Panc1 (cell line): ENCODE data around the gene DYRK1A. TPM values are rescaled to one million over a fixed set of nuclear protein-coding genes. Genes with fewer than 3 reads are reported as not detected.

Experiments
- ATAC-seq: fragments of 200-7000 bp; cut with Tn5 transposase; 2 replicates; pipeline ENCODE4 v1.9.1; 2020; ENCODE audit warnings: mild to moderate bottlenecking, moderate library complexity
- BruUV-seq: library from RNA; stranded (reverse); fragments of 400-500 nt; replicated peaks from 2 replicates; lab custom pipeline; 2021; lab: Mats Ljungman, UMichigan
- CTCF ChIA-PET: fragments of 300-600 bp; sonication (Branson Sonifier 250); formaldehyde crosslinking; loops from one replicate; lab custom pipeline; 2022; ENCODE audit warnings: antibody characterized with exemption; lab: Charles Lee
- POLR2A ChIA-PET: fragments of 300-600 bp; sonication (Branson Sonifier 250); formaldehyde crosslinking; loops from one replicate; lab custom pipeline; 2022; ENCODE audit warnings: antibody characterized with exemption; lab: Charles Lee
- DNase-seq: peaks from one replicate; pipeline ENCODE4 v3.0.0-alpha.2; 2010; ENCODE audit warnings: low read depth, low spot score
- H3K27ac ChIP-seq: 2 replicates; pipeline ENCODE4 v1.5.1; 2011; ENCODE audit warnings: mild to moderate bottlenecking, low read length, inconsistent platforms
- H3K27me3 ChIP-seq: fragments of 200-500 bp; sonication (Bioruptor generic); 2 replicates; pipeline ENCODE4 v1.6.0; 2014; ENCODE audit warnings: low read length, inconsistent platforms; ENCODE audit not compliant: control insufficient read depth, insufficient read depth
- H3K36me3 ChIP-seq: fragments of 200-500 bp; sonication (Bioruptor generic); 2 replicates; pipeline ENCODE4 v1.5.1; 2014; ENCODE audit warnings: inconsistent platforms, mild to moderate bottlenecking, low read length, moderate library complexity; ENCODE audit not compliant: control insufficient read depth, insufficient read depth
- H3K4me1 ChIP-seq: 2 replicates; pipeline ENCODE4 v1.5.1; 2011; ENCODE audit warnings: inconsistent platforms, mild to moderate bottlenecking, low read length, moderate library complexity; ENCODE audit not compliant: control insufficient read depth, insufficient read depth
- H3K4me3 ChIP-seq, 2 experiments: 2 replicates each; pipeline ENCODE4 v1.5.1; 2011 to 2012; ENCODE audit warnings: low read depth in 2 of 2, low read length in 2 of 2, mild to moderate bottlenecking in 2 of 2, inconsistent platforms in 1 of 2, moderate library complexity in 1 of 2
- H3K9me3 ChIP-seq: fragments of 200-500 bp; sonication (Bioruptor generic); 2 replicates; pipeline ENCODE4 v1.5.1; 2014; ENCODE audit warnings: low read depth, mild to moderate bottlenecking, inconsistent platforms, low read length, moderate library complexity; ENCODE audit not compliant: control insufficient read depth, insufficient read depth
- POLR2AphosphoS5 ChIP-seq: IDR thresholded peaks from 2 replicates; pipeline ENCODE4 v1.6.1; 2012; ENCODE audit warnings: mild to moderate bottlenecking, low read depth, low read length, moderate library complexity
- SIN3A ChIP-seq: IDR thresholded peaks from 2 replicates; pipeline ENCODE4 v1.6.1; 2012; ENCODE audit warnings: low read depth, mild to moderate bottlenecking, low read length, moderate library complexity, borderline replicate concordance; ENCODE audit not compliant: insufficient read depth
- TCF7L2 ChIP-seq: IDR thresholded peaks from 2 replicates; pipeline ENCODE4 v1.6.1; 2011; ENCODE audit warnings: mild to moderate bottlenecking, low read depth, low read length, inconsistent platforms
- in situ Hi-C: cut with HindIII; loops from 2 replicates; pipeline ENCODE4 v1.10.0; 2016; ENCODE audit warnings: low sequenced_read_pairs, low pct_unique_long_range_greater_than_20kb
- intact Hi-C: fragments of 100-400 bp; cut with micrococcal nuclease; formaldehyde crosslinking; loops from one replicate; pipeline ENCODE4 v1.10.0; 2022; ENCODE audit not compliant: unreplicated experiment
- total RNA-seq: library from RNA; stranded (reverse); gene quantifications from one replicate; pipeline ENCODE4 v1.2.1, GENCODE V29; 2021; ENCODE audit not compliant: unreplicated experiment
- TF ChIP-seq, protein P1 (sequence below), 2 experiments: IDR thresholded peaks; 2 replicates each; pipeline ENCODE4 v1.6.1; 2011 to 2012; ENCODE audit warnings: low read depth in 2 of 2, control low read depth in 1 of 2, low read length in 1 of 2, mild to moderate bottlenecking in 1 of 2, moderate library complexity in 1 of 2; ENCODE audit not compliant: insufficient read depth in 1 of 2
- TF ChIP-seq, protein P2 (sequence below): fragments of 450-650 bp; IDR thresholded peaks from 2 replicates; pipeline ENCODE4 v1.5.1; 2017; ENCODE audit warnings: mild to moderate bottlenecking

Gene DYRK1A
- total RNA-seq, 1 experiment from 2014 or later, result 36.1 TPM

DNA sequence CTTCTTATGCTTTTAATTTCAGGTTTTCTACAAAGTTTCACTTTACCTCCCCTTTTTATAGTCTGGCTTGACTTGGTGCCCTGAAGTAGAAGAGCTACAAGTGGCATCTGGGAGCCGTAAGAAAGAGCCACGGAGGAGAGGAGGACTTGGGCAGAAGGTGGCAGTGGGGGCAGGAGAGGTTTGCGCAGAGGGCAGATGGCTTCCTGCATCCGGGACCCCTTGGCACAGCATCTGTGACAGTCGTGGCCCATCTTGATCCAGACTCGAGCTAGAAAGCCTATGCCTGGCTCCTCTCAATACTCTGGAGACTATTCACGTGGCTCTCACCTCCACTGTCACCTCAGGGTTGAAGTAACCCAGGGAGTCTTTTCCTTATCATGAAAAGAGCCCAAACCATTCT, 169.1 kb downstream of the DYRK1A start:
- ATAC-seq, result no peak

DNA sequence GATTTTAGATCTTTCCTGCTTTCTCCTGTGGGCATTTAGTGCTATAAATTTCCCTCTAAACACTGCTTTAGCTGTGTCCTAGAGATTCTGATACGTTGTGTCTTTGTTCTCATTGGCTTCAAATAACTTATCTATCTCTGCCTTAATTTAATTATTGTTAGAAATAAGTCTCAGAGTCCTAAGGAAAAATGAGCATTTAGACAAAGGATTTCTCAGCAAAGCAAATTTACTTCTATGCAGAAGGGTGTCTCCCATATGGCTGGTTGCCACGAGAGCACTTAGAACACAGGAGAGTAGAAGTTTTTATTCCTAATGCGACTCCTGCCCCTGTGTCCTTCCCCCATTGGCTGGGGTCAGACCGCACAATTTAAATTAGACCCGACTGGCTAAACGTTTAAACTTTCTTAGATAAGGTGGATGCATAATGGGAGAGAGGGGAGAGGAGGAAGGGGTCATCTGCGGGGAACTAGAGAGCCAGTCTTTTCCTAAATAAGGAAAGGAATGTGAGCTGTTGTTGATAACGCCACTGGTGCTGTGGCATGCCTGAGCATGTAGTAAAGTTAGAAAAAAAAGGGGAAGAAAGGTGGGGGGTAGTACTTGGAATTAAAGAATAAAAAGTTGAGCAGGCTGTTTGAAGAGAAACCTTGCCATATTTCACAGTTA, 170.2 kb downstream of the DYRK1A start:
- no TSS peak for BruUV-seq
- no peaks in the 10 kb centered on the region for H3K36me3 ChIP-seq
- peaks cover 11% of the 10 kb centered on the region for H3K4me1 ChIP-seq
- ATAC-seq (no peak), DNase-seq (no peak)
- CTCF ChIA-PET, result no interaction called here
- in situ Hi-C loops, result no loop called here
- TF ChIP-seq, protein P1, sequence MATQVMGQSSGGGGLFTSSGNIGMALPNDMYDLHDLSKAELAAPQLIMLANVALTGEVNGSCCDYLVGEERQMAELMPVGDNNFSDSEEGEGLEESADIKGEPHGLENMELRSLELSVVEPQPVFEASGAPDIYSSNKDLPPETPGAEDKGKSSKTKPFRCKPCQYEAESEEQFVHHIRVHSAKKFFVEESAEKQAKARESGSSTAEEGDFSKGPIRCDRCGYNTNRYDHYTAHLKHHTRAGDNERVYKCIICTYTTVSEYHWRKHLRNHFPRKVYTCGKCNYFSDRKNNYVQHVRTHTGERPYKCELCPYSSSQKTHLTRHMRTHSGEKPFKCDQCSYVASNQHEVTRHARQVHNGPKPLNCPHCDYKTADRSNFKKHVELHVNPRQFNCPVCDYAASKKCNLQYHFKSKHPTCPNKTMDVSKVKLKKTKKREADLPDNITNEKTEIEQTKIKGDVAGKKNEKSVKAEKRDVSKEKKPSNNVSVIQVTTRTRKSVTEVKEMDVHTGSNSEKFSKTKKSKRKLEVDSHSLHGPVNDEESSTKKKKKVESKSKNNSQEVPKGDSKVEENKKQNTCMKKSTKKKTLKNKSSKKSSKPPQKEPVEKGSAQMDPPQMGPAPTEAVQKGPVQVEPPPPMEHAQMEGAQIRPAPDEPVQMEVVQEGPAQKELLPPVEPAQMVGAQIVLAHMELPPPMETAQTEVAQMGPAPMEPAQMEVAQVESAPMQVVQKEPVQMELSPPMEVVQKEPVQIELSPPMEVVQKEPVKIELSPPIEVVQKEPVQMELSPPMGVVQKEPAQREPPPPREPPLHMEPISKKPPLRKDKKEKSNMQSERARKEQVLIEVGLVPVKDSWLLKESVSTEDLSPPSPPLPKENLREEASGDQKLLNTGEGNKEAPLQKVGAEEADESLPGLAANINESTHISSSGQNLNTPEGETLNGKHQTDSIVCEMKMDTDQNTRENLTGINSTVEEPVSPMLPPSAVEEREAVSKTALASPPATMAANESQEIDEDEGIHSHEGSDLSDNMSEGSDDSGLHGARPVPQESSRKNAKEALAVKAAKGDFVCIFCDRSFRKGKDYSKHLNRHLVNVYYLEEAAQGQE (IDR thresholded peaks at IDR 0.05; ENCODE audit: insufficient read depth in 1 of 2, low read depth in 2 of 2, low read length in 1 of 2), result no peak
- TF ChIP-seq, protein P2, sequence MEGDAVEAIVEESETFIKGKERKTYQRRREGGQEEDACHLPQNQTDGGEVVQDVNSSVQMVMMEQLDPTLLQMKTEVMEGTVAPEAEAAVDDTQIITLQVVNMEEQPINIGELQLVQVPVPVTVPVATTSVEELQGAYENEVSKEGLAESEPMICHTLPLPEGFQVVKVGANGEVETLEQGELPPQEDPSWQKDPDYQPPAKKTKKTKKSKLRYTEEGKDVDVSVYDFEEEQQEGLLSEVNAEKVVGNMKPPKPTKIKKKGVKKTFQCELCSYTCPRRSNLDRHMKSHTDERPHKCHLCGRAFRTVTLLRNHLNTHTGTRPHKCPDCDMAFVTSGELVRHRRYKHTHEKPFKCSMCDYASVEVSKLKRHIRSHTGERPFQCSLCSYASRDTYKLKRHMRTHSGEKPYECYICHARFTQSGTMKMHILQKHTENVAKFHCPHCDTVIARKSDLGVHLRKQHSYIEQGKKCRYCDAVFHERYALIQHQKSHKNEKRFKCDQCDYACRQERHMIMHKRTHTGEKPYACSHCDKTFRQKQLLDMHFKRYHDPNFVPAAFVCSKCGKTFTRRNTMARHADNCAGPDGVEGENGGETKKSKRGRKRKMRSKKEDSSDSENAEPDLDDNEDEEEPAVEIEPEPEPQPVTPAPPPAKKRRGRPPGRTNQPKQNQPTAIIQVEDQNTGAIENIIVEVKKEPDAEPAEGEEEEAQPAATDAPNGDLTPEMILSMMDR, result no peak
- TF ChIP-seq POLR2AphosphoS5 (no peak), TCF7L2 (no peak)
- intact Hi-C loops, result no loop called here
- H3K4me3 ChIP-seq, result no peak overlapping the region
- no peaks in the 10 kb centered on the region for H3K9me3 ChIP-seq
- POLR2A ChIA-PET, result no interaction called here
- no peaks in the 10 kb centered on the region for H3K27me3 ChIP-seq
- H3K27ac ChIP-seq, result no peak overlapping the region

More for the DNA sequence above, 169.1 kb downstream of the DYRK1A start:
- Histone ChIP-seq H3K9me3 (no peaks in the 10 kb centered on the region), H3K27me3 (no peaks in the 10 kb centered on the region), H3K27ac (no peak overlapping the region), H3K4me3 (no peak overlapping the region), H3K36me3 (no peaks in the 10 kb centered on the region), H3K4me1 (peaks cover 11% of the 10 kb centered on the region)
- intact Hi-C loops (no loop called here), in situ Hi-C loops (no loop called here)
- no TSS peak for BruUV-seq
- ChIA-PET POLR2A (no interaction called here), CTCF (no interaction called here)
- DNase-seq, result no peak
- TF ChIP-seq, protein P1 (IDR thresholded peaks at IDR 0.05; ENCODE audit: insufficient read depth in 1 of 2, low read depth in 2 of 2, low read length in 1 of 2), result no peak
- no peak for TF ChIP-seq SIN3A
- TF ChIP-seq, protein P2, result no peak
- TF ChIP-seq POLR2AphosphoS5, result no peak
- TF ChIP-seq TCF7L2, result no peak
